Right lobe of liver (tissue), 4 donors: Measurements from ENCODE around the gene GDF2.

Experiments
- CTCF ChIP-seq, 4 donors: fragments of 200-600 bp in 3 of 4; fragments of 450-650 bp in 1 of 4; IDR thresholded peaks; one replicate each; pipeline versions ENCODE4 v1.5.1 to v1.8.0; 2016 to 2022; ENCODE audit warnings: antibody characterized with exemption in 4 of 4, mild to moderate bottlenecking in 2 of 4
- POLR2A ChIP-seq: fragments of 450-650 bp; IDR thresholded peaks from one replicate; pipeline ENCODE4 v1.6.1; 2017; ENCODE audit warnings: antibody characterized with exemption, mild to moderate bottlenecking
- donor health status: DM: no; HTN: no; CAD: no.
- donor health status: DM: no; HTN: no; CAD: no.
- donor health status: DM: no; HTN: yes; CAD: no.

- TF ChIP-seq CTCF (IDR thresholded peaks at IDR 0.05) (no peak), POLR2A (no peak)
Observed at GRCh38 chr10:47330366-47330765, 8.1 kb downstream of the GDF2 start.
